ENCODE results near the gene PROM1. TPM values are rescaled to one million over a fixed set of nuclear protein-coding genes. Genes with fewer than 3 reads are reported as not detected.

The PROM1 gene, protein sequence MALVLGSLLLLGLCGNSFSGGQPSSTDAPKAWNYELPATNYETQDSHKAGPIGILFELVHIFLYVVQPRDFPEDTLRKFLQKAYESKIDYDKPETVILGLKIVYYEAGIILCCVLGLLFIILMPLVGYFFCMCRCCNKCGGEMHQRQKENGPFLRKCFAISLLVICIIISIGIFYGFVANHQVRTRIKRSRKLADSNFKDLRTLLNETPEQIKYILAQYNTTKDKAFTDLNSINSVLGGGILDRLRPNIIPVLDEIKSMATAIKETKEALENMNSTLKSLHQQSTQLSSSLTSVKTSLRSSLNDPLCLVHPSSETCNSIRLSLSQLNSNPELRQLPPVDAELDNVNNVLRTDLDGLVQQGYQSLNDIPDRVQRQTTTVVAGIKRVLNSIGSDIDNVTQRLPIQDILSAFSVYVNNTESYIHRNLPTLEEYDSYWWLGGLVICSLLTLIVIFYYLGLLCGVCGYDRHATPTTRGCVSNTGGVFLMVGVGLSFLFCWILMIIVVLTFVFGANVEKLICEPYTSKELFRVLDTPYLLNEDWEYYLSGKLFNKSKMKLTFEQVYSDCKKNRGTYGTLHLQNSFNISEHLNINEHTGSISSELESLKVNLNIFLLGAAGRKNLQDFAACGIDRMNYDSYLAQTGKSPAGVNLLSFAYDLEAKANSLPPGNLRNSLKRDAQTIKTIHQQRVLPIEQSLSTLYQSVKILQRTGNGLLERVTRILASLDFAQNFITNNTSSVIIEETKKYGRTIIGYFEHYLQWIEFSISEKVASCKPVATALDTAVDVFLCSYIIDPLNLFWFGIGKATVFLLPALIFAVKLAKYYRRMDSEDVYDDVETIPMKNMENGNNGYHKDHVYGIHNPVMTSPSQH
- total RNA-seq: not detected in 2 replicates

DNA sequence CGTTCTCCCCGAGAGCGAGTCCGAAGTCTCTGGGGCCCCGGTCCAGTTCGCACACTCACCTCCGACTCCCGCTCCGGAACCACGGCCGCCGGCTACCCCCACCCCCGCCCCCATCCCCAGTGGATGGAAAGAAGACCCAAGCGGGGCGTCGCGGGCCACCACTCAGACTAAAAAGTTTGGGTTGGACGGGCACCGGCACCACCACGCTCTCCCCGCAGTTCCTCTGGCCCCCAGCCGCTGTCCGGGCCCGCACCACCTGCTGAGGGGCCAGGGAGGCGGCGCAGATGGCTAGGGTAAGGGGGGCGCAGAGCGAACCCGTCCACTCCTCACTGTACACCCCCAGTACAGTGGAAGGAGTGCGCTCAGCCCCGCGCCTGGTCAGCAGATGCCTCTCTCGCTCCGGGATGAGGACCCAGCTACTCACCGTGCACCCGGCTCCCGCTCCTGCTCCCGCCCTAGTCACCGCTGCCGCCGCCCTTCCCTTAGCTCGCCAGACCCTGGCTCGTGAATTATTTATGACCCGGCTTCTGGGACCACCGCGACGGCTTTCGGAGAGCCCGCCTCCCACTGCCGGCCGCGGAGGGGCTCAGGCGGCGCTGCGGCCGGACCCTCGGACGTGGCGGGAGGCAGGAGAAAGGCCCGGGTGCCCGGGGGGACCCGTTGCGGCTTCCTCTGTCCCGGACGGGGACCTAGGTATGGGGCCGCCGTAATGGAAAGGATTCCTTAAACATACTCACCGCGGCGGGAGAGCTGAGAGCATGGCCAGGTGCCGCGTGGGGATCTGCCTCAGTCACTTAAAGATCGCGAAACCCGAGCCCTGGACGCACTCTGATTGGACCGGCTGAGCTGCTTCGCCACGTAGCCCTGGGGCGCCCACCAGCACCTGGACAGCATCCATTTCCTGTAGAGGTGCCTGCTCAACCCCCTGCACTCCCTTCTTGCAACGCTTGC is at the start of gene PROM1:
Gene PROM1 (minus strand): TSS at position 783 of the 951 bp plus-strand sequence. CDS start 8,117 bp downstream, outside the sequence.

DNA sequence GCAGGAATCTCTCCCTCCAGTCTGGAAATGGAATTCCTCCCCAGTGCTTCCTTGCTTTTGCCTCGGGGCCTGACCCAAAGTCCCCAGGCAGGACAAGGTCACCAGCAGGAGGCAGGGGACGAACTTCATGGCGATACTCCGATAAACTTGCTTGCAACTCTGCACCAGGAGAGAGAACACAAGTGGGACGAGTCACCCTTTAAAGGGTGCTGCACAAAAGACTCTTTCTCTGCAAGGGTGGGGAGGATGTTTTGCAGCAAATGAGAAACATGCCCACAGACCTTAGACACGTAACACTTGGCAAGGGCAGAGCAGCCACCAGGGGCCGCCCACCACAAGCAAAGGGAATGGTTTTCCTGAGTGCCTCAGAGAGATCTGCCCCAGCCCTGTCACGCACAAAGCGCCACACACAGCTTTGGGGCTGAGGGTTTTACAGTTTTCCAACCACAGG is 120.8 kb downstream of the PROM1 start, which contains the start of gene FGFBP2:
Gene FGFBP2 (minus strand): TSS at position 175 of the 451 bp plus-strand sequence. CDS start 46 bp downstream, at position 129.

GRCh38 chr4:15938640-15939039 is 145.2 kb downstream of the PROM1 start, which contains the start of gene FGFBP1:
Gene FGFBP1 (minus strand): TSS chr4:15938740. CDS start chr4:15936632, 2,108 bp downstream.

Other genes starting within 250 kb of the PROM1 start
- 1,548 and 1,770 TPM in 2 replicates for gene FGFBP1, start 145.3 kb downstream of the PROM1 start, total RNA-seq
- not detected in 2 replicates for gene FGFBP2, start 120.8 kb downstream of the PROM1 start, total RNA-seq
- 5.3 and 6.6 TPM in 2 replicates for gene TAPT1, start 142.4 kb upstream of the PROM1 start, total RNA-seq

Data from hair follicular keratinocyte (primary cell).